Duodenal mucosa (tissue), 2 donors: ENCODE results near the gene TULP1.

ENCODE experiments used
- H3K27ac ChIP-seq: one replicate; pipeline ENCODE4 v1.7.0; 2013; ENCODE audit warnings: low read depth, low read length
- H3K27me3 ChIP-seq, 2 donors: one replicate each; pipeline ENCODE4 v1.7.0; 2013; ENCODE audit warnings: low read length in 2 of 2, control low read depth in 1 of 2; ENCODE audit not compliant: insufficient read depth in 2 of 2, control insufficient read depth in 1 of 2
- H3K36me3 ChIP-seq, 2 donors: one replicate each; pipeline ENCODE4 v1.7.0; 2013; ENCODE audit warnings: low read length in 2 of 2, control low read depth in 1 of 2; ENCODE audit not compliant: insufficient read depth in 2 of 2, control insufficient read depth in 1 of 2
- H3K4me1 ChIP-seq, 2 donors: one replicate each; pipeline ENCODE4 v1.7.0; 2013; ENCODE audit warnings: low read length in 2 of 2, control low read depth in 1 of 2; ENCODE audit not compliant: insufficient read depth in 2 of 2, control insufficient read depth in 1 of 2
- H3K4me3 ChIP-seq, 2 donors: one replicate each; pipeline ENCODE4 v1.7.0; 2013; ENCODE audit warnings: low read length in 2 of 2, low read depth in 1 of 2
- H3K9ac ChIP-seq, 2 donors: one replicate each; pipeline ENCODE4 v1.7.0; 2013; ENCODE audit warnings: low read length in 2 of 2, low read depth in 1 of 2
- H3K9me3 ChIP-seq, 2 donors: one replicate each; pipeline ENCODE4 v1.7.0; 2013; ENCODE audit warnings: low read length in 2 of 2, control low read depth in 1 of 2; ENCODE audit not compliant: control insufficient read depth in 1 of 2

Gene TULP1

DNA sequence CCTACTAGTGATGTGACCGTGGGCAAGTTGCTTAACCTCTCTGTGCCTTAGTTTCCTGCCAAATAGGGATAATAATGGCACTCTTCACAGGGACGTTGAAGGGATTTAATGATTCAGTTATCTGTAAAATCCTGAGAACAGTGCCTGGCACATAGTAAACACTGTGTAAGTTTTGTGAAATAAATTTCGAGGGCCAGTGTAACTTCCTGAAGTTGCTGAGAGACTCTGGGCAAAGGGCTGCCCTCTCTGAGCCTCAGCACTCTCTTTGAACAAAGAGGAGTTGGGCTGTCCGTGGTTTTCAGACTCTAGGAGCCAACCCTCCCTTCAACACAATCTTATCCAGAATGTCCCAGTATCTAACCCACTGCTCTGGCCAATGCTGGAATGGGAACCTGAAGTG is 13.3 kb downstream of the TULP1 start:
- Histone ChIP-seq H3K36me3 (no peaks in the 10 kb centered on the region), H3K9me3 (no peaks in the 10 kb centered on the region), H3K4me3 (no peak overlapping the region), H3K27ac (no peak overlapping the region), H3K4me1 (peaks cover 15 to 23% of the 10 kb centered on the region in 2 donors), H3K27me3 (peaks cover 22% of the 10 kb centered on the region in 2 donors), H3K9ac (no peak overlapping the region)

DNA sequence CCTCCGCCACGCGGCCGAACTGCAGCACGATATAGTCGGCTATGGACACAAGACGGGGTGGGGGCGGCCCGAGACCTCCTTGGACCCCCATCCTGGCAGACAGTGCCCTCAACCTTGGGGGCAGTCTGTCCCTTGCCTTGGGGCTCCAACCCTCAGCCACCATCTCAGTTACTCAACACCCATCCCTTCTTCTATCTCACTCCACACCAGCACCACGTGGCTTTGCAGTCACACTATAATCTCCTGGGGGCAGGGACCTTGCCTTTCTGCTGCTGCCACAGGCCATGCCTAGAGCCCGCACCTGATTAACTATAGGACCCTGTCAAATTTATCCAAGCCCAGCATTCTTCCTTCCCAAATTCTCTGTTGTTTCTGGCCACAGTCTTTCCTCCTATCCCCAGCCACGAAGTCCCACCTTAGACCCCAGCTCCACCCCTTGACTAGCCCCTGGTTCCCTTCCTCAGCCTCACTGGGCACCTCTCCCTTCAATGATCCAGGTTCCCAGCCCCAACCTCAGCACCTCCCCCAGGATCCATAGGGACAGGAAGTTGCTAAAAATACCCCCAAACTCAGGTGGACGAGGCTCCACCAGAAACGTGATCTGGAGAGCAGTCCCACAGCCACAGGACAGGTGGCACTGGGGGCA is 14.2 kb downstream of the TULP1 start:
- Histone ChIP-seq H3K36me3 (peaks cover 0 to 2% of the 10 kb centered on the region in 2 donors), H3K4me1 (peaks cover 23 to 32% of the 10 kb centered on the region in 2 donors), H3K27ac (peak overlapping the region; percentile 42), H3K9me3 (no peaks in the 10 kb centered on the region), H3K4me3 (peak overlapping the region; percentile 66), H3K27me3 (peaks cover 19 to 22% of the 10 kb centered on the region in 2 donors), H3K9ac (peak overlapping the region; percentile 18 to 52)

DNA sequence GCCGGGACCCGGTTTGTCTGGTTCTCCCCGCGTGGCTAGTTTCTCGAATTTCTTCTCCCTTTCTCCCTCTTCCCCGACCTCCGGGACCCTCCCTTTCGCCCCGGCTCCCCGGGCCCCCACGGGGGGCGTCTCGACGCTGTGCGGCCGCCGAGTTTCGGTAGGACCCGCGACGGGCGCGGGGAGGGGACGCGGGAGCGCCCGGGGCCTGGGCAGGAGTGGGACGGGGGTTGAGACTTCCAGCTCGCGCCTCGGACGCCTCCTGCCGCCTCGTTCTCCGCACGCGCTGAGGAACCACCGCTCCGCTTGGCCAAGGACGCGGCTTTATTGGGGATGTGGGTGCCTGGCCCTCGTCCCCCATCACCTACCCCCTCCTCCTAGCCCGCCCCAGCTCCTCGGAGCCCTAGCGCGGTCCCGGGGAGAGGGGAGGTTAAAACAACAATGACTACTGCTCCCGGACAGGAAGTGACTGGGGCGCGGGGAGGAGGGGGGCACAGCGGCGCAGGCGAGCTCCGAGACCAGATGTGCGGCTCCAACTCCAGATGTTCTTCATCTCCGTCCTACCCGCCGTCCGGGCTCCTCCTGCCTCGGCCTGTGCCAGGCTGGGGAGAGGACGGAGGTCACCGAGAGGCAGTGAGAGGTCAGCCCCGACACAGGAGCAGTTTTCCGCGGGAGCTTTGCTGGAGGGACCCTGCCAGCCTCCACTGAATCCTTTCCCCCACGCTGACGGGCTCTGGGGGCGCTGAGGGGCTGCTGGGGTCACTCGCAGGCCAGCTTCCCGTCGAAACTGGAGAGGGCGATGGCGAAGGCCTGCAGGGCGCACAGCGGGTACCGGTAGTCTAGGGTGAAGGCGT is 14.9 kb downstream of the TULP1 start:
- Histone ChIP-seq H3K27me3 (peaks cover 18 to 22% of the 10 kb centered on the region in 2 donors), H3K4me3 (peak overlapping the region; percentile 66), H3K27ac (peak overlapping the region; percentile 85), H3K9ac (peak overlapping the region; percentile 51 to 52), H3K36me3 (peaks cover 0 to 3% of the 10 kb centered on the region in 2 donors), H3K4me1 (peaks cover 24 to 33% of the 10 kb centered on the region in 2 donors), H3K9me3 (no peaks in the 10 kb centered on the region)

DNA sequence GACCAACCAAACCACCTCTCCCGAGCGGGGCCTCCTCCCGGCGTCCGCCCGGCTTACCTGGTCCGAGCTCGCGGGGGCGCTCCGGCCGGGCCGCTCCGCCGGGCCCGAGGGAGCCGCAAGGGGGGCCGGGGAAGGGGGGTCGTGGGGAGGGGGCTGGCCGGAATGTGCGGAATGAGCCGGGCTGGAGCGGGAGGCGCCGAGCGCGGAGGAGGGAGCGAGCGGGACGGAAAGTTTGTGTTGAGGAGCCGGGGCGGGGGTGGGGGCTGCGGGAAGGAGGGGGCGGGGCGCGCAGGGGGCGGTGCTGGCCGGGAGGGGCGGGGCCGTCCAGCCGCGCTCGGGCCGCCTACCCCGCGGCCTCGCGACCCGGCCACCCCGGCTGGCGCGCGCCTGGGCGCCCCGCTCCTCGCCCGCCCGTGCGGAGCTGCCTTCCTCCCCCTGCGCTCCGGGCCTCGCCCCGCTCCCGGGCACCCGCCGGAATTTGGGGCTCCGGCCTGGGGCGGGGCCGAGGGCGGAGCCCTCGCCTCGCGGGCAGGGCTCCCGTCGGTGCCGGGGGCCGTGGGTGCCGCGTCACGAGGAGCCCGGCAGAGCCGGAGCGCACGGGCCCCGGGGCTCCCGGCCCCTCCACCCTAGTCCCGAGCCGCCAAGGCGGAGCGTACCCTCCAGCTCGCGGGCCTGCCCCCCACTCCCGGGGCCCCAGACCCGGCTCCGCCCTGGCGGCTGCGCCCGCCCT is 15.7 kb downstream of the TULP1 start, which contains the start of gene TEAD3:
TSS of gene TEAD3 (minus strand) at position 239 of the 730 bp plus-strand sequence.
- Histone ChIP-seq H3K9me3 (no peaks in the 10 kb centered on the region), H3K27me3 (peaks cover 18 to 22% of the 10 kb centered on the region in 2 donors), H3K36me3 (peaks cover 0 to 3% of the 10 kb centered on the region in 2 donors), H3K9ac (peak within 1 kb of the TSS; percentile 77 to 88), H3K27ac (peak within 1 kb of the TSS; percentile 85), H3K4me3 (peak within 1 kb of the TSS; percentile 69 to 79), H3K4me1 (peaks cover 24 to 37% of the 10 kb centered on the region in 2 donors)

DNA sequence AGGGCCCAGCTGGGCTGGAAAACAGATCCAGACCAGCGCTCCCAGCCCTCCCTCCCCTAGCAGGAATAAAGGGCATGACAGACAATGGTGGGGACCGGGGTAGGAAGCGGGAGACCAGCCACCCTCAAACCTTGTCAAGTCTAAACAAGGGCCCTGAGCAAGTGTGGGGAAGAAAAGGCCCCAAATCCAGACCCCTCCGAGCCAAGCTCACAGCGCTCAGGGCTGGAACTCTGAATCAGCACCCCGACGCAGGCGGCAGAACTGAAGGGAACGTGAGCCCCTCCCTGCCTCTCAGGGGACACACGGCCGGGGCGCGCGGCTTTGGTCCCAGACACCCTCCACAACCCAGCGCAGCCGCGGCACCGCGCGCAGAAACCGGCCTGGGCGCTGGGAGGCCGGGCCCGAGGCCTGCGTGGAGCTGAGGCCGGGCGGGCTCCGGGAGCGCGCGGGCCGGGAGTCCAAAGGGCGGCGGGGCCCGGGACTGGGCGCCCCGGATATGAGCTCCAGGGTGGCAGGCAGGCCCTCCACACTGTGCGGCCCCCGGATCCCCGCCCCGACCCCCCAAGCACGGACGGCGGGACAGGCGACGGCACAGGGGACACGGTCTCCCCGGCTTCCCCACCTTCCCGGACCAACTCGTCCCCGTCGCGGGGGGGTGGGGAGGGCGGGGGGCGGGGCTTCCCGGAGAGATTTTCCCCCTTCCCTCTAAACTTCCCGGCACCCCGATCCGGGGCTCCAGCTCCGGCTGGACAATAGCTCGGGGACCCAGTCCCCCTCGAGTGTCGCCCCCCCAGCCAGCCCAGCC is 16.5 kb downstream of the TULP1 start:
- Histone ChIP-seq H3K9me3 (no peaks in the 10 kb centered on the region), H3K4me1 (peaks cover 32 to 42% of the 10 kb centered on the region in 2 donors), H3K27me3 (peaks cover 18 to 22% of the 10 kb centered on the region in 2 donors), H3K27ac (peak overlapping the region; percentile 80), H3K9ac (peak overlapping the region; percentile 77 to 88), H3K4me3 (peak overlapping the region; percentile 69 to 79), H3K36me3 (peaks cover 0 to 3% of the 10 kb centered on the region in 2 donors)

DNA sequence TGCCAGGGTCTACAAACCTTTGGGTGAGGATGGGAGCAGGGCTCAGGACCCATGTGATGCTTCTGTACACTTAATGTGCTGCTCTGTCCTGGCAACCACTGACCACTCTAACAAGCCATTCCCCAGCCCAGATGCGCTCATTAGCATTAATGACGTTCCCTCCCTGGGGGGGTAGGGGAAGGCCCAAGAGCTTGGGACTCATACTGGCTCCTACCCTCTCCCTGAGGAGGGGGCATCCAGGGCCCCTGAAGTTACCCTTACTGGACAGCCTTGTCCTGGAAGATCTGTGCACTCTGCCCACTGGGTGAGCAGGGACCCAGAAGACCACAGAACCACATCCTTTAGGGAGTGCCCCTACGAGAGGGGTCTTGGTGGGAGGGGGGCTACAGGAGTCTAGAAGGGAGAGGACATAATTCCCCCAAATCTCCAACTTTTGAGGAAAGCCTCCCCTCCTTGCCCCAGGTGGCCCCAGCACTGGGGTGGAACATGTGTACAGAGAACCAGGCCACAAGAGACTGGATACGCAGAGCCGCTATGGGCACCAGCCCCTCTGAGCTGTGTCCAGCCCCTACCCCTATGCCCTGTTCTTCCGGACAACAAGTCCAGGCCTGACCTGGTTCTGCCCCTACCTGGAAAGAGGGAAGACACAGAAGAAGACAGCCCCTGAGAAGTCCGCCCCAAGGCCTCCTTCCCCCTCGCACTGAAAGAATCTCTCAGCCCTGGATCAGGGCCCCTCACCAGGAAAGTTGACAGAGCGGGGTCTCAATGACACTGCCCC is 17.2 kb downstream of the TULP1 start:
- H3K27me3 ChIP-seq = peaks cover 18 to 22% of the 10 kb centered on the region in 2 donors
- H3K9me3 ChIP-seq = no peaks in the 10 kb centered on the region
- H3K4me3 ChIP-seq = peak overlapping the region; percentile 69 to 79
- H3K4me1 ChIP-seq = peaks cover 32 to 43% of the 10 kb centered on the region in 2 donors
- H3K36me3 ChIP-seq = peaks cover 0 to 3% of the 10 kb centered on the region in 2 donors
- peak overlapping the region; percentile 77 to 88 for H3K9ac ChIP-seq
- H3K27ac ChIP-seq = peak overlapping the region; percentile 26

DNA sequence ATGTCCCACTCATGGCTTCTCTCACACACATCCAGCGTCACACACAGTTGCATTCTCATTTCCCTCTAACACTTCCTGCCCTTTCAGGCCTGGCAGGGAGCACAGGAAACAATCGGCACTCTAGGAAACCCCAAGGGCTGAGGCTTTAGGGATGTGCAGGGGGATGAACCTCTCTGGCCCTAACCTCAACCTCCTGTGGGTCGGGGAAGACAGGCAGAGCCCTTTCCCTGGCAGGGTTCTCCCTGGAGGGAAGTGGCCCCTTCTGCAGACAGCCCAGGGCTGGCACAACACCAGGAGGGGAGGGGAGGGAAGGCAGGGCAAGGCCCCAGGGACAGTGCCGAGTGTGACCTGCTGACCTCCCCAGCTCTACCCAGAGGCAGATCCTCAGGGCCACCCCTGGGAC is 18.5 kb downstream of the TULP1 start:
- Histone ChIP-seq H3K36me3 (peaks cover 0 to 3% of the 10 kb centered on the region in 2 donors), H3K9ac (peak overlapping the region in 1 of 2 donors; percentile 35), H3K4me1 (peaks cover 32 to 47% of the 10 kb centered on the region in 2 donors), H3K9me3 (no peaks in the 10 kb centered on the region), H3K27ac (no peak overlapping the region), H3K4me3 (peak overlapping the region in 1 of 2 donors; percentile 45), H3K27me3 (peaks cover 8 to 14% of the 10 kb centered on the region in 2 donors)

DNA sequence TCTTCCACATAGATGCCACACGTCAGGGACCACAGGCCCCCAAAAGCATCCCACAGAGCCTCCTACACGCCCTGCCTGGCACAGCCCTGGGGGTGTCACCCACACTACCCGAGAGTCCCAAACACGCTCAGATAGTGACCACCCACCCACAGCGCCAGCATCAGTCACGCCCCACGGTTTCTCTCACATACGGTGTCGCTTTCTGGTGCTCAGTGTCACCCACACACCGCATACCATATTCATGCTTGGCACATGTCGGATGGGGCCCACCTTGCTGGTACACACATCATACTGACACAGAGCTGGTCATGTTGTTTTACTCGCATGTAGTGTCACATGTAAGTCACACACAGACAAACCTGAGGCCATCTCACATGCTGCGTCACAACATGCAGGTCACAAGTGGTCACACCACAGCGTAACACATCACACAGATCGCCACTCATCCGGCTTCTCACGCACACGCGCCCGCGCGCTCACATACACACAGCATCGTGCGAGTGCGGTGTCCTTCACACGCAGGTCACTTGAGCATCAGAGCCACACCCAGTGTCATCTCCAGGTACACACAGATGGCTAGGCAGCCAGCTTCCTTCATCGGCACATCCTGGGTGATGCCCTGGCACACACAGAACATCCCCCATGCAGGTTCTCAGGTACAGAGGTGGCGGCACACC is 19.3 kb downstream of the TULP1 start:
- Histone ChIP-seq H3K4me3 (no peak overlapping the region), H3K36me3 (peaks cover 0 to 3% of the 10 kb centered on the region in 2 donors), H3K27me3 (peaks cover 5 to 7% of the 10 kb centered on the region in 2 donors), H3K9ac (peak overlapping the region in 1 of 2 donors; percentile 35), H3K4me1 (peaks cover 32 to 47% of the 10 kb centered on the region in 2 donors), H3K9me3 (no peaks in the 10 kb centered on the region), H3K27ac (no peak overlapping the region)
